HuH-7.5 (cell line): ENCODE measurements around the gene IQGAP2.

Experiments
- DNase-seq: peaks from one replicate; pipeline ENCODE4 v3.0.0; 2011; ENCODE audit warnings: low spot score

Gene IQGAP2

GRCh38 chr5:76754668-76755078 is 351.6 kb downstream of the IQGAP2 start:
- DNase-seq, result no peak

- no peak for DNase-seq
Observed at GRCh38 chr5:76755779-76756637, 352.9 kb downstream of the IQGAP2 start.

- no peak for DNase-seq
Observed at GRCh38 chr5:76757049-76757448, 354.0 kb downstream of the IQGAP2 start.
